Frontal cortex (tissue), 1 donor: ENCODE measurements around the gene ZNF136. TPM values are rescaled to one million over a fixed set of nuclear protein-coding genes. Genes with fewer than 3 reads are reported as not detected.

Experiments used
- total RNA-seq: library from RNA; depleted of rRNA; stranded (reverse); fragments of >200 nt; gene quantifications from one replicate; pipeline ENCODE4 v1.2.3, GENCODE V29; 2014

Gene ZNF136
- total RNA-seq, 1 donor from 2014 or later = 25.7 TPM

Other genes starting within 250 kb of the ZNF136 start
- gene ZNF700, start 238.0 kb upstream of the ZNF136 start, total RNA-seq = 13.5 TPM
- 4.5 TPM for gene ZNF763, start 198.1 kb upstream of the ZNF136 start, total RNA-seq
- 16.3 TPM for gene ZNF433, start 127.4 kb upstream of the ZNF136 start, total RNA-seq
- 0.41 TPM for gene ZNF878, start 110.1 kb upstream of the ZNF136 start, total RNA-seq
- gene ZNF844, start 98.4 kb upstream of the ZNF136 start, total RNA-seq = 13.5 TPM
- 6.1 TPM for gene ZNF20, start 22.7 kb upstream of the ZNF136 start, total RNA-seq
- gene ZNF625, start 6.4 kb upstream of the ZNF136 start, total RNA-seq = 29.3 TPM
- 17.5 TPM for gene ZNF44, start 131.8 kb downstream of the ZNF136 start, total RNA-seq
- 0.82 TPM for gene ZNF563, start 170.5 kb downstream of the ZNF136 start, total RNA-seq
- 4.9 TPM for gene ZNF442, start 202.6 kb downstream of the ZNF136 start, total RNA-seq
- 7.3 TPM for gene ZNF799, start 238.2 kb downstream of the ZNF136 start, total RNA-seq